ENCODE results near the gene MTHFD2.
"Not testable (repeated sequence)": the region's sequence is repeated elsewhere in the genome, so short reads cannot be mapped to it uniquely, and the experiment has no call there.

MTHFD2 gene

DNA sequence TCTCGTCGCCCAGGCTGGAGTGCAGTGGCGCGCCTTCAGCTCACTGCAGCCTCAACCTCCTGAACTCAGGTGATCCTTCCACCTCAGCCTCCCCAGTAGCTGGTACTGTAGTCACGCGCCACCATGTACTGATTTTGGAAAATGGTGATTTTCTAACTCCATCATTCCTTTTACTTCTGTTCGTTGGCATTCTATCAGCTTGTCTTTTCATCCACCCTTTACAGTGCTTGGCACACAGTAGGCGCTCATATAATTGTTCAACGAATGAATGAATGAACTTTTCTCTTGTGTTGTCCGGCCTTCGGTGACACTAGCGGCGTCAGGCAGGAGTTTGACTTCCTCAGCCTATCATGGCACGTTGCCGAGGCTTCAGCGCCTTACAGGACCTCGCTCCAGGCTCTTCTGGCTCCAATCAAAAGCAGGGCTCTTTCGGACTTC lies 373 bp upstream of the MTHFD2 start:
- no peak for DNase-seq

GRCh38 chr2:74199275-74199701 lies 873 bp downstream of the MTHFD2 start:
- no peak for DNase-seq

GRCh38 chr2:74199871-74200305 lies 1.5 kb downstream of the MTHFD2 start:
- no peak for DNase-seq

- no peak for DNase-seq
Measured at GRCh38 chr2:74201196-74201595, 2.8 kb downstream of the MTHFD2 start.

DNA sequence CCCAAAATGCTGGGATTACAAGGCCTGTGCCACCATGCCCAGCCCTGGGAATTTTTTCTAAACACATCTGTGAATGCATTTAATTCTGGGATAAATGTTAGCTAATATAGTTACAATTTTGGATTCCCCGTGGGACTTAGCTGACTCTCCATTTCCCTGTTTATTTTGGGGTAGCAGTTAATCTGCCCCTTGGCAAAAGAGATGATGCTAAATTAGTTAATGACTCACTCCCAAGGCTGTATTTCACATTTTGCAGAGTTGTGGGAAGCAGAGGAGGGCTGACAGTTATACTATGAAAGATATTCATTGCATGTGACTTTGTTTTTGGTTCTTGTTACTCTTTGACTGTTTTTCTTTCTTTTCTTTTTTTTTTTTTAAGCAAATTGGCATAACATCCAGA lies 3.2 kb downstream of the MTHFD2 start:
- DNase-seq: no peak

- no peak for DNase-seq
Measured at GRCh38 chr2:74204436-74204835, 6.0 kb downstream of the MTHFD2 start.

DNA sequence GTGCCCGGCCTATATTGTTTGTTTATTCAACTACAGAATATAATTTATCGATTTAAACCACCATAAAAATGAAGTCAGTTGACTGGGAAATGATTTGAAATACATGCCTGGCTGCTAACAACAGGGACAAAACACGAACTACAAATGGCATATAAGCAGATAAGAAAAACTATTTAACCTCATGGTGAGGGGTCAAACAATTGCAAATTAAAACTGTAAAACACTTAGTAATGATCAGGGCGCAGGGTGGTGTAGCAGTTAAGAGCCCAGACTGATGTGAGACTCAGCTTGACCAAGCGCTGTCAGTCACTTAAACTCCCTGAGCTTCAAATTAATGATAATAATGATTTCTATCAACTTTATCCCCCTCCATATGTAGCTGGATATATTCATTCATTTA lies 6.7 kb downstream of the MTHFD2 start:
- no peak for DNase-seq

DNA sequence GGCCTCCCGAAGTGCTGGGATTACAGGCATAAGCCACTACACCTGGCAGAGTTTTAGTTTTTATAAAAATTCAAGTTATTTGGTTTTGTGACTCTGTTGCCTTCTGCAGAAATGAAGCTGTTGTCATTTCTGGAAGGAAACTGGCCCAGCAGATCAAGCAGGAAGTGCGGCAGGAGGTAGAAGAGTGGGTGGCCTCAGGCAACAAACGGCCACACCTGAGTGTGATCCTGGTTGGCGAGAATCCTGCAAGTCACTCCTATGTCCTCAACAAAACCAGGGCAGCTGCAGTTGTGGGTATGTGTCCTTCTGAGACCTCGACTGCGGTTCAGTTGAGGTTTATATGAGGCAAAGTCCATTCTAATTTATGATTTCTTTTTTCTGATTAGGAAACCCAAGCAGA lies 7.2 kb downstream of the MTHFD2 start:
- DNase-seq: no peak

- no peak for DNase-seq
Measured at GRCh38 chr2:74206180-74206688, 7.8 kb downstream of the MTHFD2 start.

DNA sequence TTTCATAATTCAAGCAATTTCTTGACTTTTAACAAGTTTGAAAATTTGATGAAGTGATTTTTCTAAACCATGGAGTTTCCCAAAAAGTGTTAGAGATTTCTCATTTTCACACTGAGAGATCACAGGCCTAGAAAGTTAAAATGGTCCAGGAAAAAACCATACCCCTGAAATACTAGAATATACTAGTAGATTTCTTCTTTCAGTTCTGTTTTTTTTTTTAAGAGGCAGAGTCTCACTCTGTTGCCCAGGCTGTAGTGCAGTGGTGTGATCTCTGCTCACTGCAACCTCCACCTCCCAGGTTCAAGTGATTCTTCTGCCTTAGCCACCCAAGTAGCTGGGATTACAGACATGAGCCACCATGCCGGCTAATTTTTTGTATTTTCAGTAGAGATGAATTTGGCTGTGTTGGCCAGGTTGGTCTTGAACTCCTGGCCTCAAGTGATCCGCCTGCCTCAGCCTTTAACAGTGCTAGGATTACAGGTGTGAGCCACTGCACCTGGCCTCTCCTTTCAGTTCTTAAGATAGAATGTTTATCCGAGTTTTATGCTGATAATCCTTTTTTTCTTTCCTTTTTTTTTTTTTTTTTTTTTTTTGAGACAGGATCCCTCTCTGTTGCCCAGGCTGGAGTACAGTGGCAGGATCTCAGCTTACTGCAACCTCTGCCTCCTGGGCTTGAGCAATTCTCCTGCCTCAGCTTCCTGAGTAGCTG lies 14.4 kb downstream of the MTHFD2 start:
- no peak for DNase-seq

DNA sequence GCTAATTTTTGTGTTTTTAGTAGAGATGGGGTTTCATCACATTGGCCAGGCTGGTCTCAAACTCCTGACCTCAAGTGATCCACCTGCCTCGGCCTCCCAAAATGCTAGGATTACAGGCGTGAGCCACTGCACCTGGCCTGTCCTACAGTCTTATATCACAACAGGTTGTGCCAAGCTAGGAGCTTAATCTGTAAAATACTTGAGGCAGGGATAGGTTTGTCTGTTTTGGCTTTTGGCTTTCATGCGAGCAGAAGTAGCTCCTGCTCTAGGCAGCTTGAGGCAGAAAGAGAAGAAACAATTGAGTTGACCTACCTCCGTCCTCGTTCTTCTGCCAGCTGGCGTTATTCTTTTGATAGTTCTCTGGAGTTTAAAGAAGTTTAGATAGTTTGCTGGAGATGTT lies 17.4 kb downstream of the MTHFD2 start:
- not testable (repeated sequence) for DNase-seq

DNA sequence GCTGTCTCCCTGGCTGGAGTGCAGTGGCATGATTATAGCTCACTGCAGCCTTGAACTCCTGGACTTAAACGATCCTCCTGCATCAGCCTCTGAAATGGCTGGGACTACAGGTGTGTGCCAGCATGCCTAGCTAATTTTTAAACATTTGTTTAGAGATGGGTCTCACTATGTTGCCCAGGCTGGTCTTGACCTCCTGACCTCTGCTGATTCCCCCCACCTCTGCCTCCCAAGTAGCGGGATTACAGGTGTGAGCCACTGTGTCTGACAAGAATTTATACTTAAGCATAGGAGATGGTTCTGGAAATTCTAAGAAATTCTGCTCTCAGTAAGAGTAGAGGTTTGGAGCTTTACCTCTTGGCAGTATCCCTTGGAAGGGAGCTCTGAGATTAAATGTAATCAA lies 18.2 kb downstream of the MTHFD2 start:
- no peak for DNase-seq

- no peak for DNase-seq
Measured at GRCh38 chr2:74219846-74220486, 21.6 kb downstream of the MTHFD2 start.

DNA sequence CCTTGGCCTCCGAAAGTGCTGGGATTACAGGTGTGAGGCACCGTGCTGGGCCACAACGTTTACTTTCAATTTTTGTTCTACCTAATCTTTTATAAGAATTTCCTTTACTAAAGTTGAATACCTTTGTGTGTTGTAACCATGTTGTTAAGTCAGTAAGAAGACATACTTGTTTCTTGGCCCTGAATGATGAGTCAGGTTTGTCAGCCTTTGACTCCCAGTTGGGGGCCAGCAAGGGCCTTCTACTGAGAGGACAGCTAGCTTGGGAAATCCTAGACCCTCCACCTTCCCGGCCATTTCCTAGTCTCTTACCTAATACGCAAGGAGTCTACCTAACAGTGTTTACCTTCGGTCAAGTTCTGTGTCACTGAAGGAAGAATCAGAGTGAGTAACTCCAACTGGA lies 22.7 kb downstream of the MTHFD2 start:
- no peak for DNase-seq

GRCh38 chr2:74221604-74222299 lies 23.3 kb downstream of the MTHFD2 start:
- DNase-seq: no peak

DNA sequence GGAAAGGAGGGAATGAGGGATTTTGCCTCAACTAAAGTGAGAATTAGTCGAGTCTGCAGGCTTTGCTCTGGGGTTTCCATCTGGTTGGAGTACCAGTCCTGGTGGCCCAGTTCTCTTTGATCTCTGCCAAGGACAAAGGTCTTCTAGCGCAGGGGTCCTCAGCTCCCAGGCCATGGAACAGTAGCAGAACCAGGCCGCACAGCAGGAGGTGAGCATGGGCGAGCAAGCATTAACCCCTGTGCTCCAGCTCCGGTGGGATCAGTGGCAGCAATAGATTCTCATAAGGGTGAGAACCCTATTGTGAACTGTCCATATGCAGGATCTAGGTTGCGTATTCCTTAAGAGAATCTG lies 23.9 kb downstream of the MTHFD2 start:
- DNase-seq: no peak

- no peak for DNase-seq
Measured at GRCh38 chr2:74223941-74224770, 25.7 kb downstream of the MTHFD2 start.

- DNase-seq: no peak
Measured at GRCh38 chr2:74225698-74226459, 27.5 kb downstream of the MTHFD2 start.

GRCh38 chr2:74226648-74227213 lies 28.3 kb downstream of the MTHFD2 start:
- DNase-seq: no peak

GRCh38 chr2:74227646-74228045 lies 29.2 kb downstream of the MTHFD2 start:
- DNase-seq: no peak

- no peak for DNase-seq
Measured at GRCh38 chr2:74228772-74229171, 30.4 kb downstream of the MTHFD2 start.

GRCh38 chr2:74229865-74230264 lies 31.4 kb downstream of the MTHFD2 start:
- not testable (repeated sequence) for DNase-seq
